Femur (tissue), 1 donor: ENCODE data around the gene RIPK3.
"Not testable (repeated sequence)": the region's sequence is repeated elsewhere in the genome, so short reads cannot be mapped to it uniquely, and the experiment has no call there.

Source experiments
- DNase-seq: peaks from one replicate; pipeline ENCODE4 v3.0.0-alpha.2; 2017

Gene RIPK3

DNA sequence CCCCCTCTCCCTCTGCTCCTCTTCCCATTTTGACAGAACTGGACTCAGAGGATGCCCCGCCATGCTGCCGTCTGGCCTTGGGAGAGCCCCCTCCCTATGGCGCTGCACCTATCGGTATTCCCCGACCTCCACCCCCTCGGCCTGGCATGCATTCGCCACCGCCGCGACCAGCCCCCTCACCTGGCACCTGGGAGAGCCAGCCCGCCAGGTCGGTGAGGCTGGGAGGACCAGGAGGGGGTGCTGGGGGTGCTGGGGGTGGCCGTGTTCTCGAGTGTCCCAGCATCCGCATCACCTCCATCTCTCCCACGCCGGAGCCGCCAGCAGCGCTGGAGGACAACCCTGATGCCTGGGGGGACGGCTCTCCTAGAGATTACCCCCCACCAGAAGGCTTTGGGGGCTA is 29.7 kb upstream of the RIPK3 start:
- peak; percentile 49 for DNase-seq

DNA sequence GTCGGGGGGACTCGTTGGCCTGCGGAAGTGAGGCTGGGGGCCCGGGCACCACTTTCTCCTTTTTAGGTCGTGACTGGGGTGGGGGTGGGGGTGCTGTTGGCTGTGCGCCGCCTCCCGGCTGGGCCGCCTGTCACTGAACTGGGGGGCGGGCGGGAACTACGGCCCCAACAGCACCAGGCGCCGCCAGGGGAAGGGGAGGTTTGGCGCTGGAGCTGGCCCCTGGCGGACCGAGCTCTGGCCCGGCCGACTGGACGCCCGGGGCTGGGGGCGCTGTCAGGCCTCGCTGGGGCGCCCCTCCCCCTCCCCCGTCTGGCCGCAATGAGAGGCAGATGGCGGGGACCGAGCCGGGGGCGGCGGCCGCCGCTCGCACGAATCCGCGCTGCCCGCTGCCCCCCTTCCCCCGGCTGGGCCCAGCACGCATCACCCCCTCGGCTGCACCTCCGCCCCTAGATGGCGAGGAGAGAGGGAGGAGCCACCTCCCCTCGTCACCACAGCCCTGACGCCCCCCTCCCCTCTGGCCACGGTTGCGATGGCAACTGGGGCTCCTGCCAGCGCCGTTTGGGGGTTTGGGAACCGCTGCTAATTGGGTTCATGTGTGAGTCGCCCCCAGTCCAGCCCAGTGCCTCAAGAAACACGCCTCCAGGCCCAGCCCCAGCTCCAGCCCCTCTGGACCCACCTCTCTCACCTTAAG is 28.9 kb upstream of the RIPK3 start:
- peak; percentile 93 for DNase-seq

DNA sequence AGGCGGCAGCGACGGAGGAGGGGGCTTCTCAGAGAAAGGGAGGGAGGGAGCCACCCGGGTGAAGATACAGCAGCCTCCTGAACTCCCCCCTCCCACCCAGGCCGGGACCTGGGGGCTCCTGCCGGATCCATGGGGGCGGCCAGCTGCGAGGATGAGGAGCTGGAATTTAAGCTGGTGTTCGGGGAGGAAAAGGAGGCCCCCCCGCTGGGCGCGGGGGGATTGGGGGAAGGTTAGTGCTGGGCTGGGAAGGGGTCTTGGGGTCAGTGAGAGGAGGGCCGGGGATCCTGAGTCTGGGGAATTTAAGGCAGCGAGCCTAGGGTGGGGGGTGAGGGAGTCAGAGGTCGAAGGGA is 28.4 kb upstream of the RIPK3 start:
- no peak for DNase-seq

DNA sequence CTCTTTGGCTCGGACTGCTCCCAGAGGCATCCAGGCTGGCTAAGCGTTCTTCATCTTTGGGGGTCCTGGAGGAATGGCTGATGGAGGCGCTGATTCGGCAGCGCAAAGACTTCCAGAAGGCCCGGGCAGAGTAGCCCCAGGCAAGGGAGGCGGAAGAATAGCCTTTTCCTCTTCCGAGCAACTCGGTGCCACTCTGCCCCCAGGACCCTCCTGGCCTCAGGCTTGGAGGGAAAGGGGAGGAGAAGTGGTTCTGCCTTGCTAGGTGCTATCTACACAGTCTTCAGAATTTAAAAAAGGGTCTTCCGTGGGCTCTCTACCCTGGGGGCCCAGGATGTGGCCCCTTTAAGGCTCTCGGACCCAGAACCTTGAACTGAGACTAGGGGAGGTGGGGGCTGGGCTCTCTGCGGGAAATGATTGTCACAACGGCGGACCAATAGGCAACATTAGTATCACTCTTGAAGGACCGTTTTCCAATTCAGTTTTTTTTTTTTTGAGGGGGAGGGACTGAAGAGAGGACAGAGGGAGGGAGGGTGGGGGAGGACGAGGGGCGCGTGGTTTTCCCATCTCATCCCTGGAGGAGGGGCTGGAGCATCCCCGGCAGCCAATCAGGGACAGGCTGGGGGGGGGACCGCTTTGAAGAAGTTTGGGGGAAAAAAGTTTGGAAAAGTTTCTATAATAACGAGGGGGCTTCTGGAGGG is 27.9 kb upstream of the RIPK3 start, which contains the start of gene NFATC4:
Gene NFATC4, plus strand, starts transcription at position 671 of the 698 bp plus-strand sequence. CDS start 157 bp downstream, outside the sequence.
- peak; percentile 94 for DNase-seq

DNA sequence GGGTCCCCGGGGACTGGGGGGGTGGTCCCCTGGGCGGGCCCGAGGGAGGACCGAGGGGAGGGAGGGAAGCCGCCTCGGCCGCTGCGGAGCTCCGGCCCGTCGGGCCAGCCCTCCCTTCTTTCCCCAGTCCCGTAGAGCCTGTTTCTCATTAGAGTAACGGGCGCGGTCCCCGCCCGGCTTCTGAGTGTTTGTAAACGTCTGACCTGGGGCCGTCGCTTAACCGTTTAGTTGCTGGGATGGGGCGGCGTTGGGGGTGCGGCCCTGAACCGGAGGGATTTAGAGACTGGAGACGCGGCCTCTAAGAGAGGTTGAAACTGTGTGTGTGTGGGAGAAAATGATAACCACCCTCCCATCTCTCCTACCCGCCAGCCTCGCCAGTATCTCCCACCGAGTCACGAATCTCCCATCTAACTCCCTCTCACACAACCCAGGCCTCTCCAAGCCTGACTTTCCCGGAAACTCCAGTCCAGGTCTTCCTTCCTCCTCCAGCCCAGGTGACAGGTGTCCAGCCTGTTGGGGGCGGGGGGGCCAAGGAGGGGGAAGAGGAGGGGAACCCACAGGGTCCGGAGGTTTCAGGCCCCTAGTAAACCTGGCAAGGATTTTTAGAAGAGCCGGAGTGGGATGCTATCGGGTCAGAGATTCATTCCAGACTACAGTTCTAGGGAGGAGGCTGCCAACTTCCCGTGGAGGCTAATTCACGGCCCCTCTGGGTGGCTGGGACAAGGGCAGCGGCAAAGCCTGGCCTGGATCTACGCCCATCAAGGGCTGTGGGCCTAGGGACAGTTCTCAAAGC is 27.1 kb upstream of the RIPK3 start:
- peak; percentile 94 for DNase-seq

DNA sequence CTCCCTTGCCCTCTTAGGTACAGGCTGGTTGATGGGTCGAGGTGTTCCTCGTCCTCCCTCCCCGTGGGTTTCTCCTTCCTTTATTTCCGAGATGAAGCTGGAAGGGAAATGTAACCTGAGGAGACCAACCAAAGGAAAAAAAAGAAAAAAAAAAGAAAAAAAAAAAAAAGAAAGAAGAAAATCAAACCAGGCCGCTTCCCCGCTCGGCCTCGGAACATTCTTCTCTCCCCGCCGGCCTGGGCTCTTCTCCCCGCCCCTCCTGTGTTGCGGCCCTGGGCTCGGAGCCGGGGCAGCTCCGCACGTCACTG is 26.6 kb upstream of the RIPK3 start:
- DNase-seq = no peak

DNA sequence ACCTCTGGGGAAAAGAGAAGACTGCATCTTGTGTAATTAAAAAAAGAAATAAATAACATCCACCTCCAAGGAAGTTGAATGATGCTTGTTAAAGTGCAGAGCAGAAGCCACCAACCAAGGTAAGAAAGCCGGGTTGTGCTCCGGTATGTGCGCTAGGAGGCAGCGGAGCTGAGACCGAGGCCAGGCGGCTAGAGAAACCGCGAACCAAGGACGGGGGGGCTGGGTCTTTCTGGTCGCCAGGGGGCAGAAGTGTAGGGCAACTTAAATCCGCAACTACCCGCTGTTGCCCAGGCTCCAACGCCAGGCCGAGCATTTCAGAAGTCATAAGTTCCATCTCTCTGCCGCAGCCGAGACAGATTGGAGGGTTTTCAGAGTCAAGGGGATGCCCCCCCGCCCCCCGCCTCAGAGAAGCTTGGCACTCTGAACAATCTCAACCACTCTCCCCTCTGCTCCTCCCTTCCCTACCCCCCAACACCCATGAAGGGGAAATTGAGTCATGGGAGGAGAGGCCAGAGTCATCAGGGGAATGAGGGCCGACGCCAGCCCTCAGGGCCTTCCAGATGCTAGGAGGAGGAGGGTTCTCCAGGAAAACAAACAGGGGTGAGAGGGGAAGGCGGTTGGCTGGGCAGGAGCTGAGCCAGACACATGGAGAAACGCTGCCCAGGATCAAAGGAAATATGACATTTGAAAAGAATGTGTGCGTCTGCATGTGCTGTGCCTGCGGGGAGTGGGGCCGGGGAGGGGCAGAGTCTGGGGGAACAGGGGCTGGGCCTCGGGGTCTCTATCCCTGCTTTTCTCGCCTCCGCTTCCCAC is 26.0 kb upstream of the RIPK3 start:
- peak; percentile 92 for DNase-seq

DNA sequence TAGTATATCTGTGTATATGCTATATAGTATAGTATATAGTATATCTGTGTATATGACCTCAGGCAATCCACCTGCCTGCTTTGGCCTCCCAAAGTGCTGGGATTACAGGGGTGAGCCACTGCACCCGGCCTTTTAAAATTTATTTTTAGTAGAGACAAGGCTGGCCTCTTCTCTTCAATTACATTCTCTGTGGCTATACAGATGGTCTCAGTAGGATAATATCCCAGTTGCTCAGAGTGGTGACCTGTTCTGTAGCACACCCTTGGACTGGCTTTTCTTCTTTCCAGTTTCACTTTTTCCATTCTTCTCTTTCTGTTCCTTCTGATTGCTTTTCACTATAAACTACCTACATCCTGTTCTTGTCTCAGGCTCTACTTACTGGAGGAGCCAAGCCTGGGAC is 25.1 kb upstream of the RIPK3 start:
- no peak for DNase-seq

DNA sequence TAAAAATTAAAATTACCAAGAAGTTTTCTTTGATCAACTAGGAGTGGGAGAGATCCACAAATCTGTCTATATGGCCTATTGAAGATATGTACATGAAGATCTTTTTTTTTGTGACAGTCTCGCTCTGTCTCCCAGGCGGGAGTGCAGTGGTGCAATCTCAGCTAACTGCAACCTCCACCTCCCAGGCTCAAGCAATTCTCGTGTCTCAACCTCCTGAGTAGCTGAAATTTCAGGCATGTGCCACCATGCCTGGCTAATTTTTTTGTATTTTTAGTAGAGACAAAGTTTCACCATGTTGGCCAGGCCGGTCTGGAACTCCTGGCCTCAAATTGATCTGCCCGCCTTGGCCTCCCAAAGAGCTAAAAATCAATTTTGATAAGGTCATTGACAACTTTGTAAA is 23.6 kb upstream of the RIPK3 start:
- no peak for DNase-seq

DNA sequence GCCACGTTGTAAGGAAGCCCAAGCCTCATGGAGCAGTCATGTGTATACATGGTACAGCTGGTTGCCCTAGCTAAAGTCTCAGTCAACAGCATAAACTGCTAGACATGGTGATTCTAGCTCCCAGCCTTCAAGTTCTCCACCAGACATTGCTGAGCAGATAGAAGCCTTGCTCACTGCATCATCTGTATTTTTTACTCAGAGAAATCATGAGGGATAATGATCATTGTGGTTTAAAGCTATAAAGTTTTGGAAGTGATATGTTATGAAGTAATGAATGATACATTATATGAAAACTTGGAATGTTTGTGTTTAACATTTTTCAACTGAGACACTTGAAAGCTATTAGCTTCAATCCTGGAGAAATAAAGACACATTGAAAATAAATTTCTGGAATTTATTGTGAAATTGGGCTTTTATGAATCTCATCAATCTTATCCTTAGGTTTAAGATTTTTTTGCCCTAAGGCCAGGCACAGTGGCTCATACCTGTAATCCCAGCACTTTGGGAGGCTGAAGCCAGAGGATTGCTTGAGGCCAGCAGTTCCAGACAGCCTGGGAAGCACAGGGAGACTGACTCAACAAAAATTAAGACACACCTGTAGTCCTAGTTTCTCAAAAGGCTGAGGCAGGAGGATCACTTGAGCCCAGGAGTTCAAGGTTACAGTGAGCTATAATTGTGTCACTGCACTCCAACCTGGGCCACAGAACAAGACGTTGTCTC is 22.6 kb upstream of the RIPK3 start:
- no peak for DNase-seq

DNA sequence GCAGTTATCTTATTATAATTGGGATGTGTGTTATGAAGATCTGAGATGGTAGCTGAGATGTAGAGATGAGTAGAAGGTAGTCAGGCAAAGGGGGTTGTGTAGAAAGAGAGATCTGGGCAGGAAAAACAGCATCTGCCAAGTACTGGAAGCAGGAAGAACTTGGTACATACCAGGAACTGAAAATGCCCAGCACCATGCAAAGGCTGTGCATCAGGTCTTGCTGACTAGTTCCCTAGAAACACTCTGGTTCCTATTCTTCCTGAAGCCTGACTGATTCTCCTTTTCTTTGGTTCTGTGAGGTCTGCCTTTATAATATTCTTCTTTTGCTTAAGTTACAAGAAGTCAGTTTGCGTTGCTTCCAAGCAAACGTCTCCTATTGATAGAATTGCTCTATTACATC is 21.5 kb upstream of the RIPK3 start:
- no peak for DNase-seq

DNA sequence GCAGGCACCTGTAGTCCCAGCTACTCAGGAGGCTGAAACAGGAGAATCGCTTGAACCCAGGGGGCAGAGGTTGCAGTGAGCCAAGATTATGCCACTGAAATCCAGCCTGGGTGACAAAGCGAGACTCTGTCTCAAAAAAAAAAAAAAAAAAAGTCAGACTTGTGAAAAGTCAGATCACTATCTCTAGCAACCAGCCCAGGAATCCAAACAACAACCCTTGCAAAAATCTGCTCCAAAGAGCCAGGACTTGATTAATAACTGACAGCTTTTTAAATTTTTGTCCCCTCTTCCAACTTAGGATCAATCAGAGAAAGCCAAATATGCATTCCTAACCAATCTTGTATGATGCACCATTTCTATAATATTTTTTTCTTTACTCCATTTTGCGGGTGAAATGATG is 20.5 kb upstream of the RIPK3 start:
- no peak for DNase-seq

DNA sequence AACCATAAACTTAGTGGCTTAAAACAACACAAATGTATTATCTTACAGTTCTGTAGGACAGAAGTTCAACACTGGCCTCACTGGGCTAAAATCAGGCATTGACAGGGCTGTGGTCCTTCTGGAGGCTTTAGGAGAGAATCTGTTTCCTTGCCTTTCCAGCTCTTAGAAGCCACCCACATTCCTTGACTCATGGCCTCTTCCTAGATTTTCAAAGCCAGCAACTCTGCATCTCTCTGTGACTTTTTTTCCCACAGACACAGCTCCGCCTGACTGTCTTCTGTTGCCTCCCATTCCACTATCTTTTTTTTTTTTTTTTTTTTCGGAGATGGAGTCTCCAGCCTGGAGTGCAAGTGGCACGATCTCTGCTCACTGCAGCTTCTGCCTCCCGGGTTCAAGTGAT is 16.4 kb upstream of the RIPK3 start:
- DNase-seq = no peak

DNA sequence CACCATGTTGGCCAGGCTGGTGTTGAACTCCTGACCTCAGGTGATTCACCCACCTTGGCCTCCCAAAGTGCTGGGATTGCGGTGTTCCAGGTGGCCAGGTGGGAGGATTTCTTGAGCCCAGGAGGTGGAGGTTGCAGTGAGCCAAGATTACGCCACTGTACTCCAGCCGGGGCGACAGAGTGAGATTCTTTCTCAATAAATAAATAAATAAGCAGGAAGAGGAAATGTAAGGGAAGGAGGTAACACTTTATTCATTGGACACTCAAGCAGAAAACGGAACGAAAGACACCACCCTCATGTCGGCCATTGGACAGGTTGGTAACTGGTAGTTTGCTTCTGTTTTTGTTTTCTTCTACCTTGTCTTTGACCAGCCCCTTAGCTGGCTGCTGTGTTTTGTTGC is 15.2 kb upstream of the RIPK3 start:
- no peak for DNase-seq

DNA sequence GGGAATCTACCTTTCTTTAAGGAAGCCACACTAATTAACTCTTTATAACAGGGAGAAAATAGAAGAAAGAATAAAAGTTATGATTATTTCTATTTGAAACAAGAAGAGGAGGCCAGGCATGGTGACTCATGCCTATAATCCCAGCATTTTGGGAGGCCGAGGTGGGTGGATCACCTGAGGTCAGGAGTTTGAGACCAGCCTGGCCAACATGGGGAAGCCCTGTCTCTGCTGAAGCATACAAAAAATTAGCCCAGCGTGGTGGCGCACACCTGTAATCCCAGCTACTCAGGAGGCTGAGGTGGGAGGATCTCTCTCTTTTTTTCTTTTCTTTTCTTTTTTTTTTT is 14.7 kb upstream of the RIPK3 start:
- not testable (repeated sequence) for DNase-seq

DNA sequence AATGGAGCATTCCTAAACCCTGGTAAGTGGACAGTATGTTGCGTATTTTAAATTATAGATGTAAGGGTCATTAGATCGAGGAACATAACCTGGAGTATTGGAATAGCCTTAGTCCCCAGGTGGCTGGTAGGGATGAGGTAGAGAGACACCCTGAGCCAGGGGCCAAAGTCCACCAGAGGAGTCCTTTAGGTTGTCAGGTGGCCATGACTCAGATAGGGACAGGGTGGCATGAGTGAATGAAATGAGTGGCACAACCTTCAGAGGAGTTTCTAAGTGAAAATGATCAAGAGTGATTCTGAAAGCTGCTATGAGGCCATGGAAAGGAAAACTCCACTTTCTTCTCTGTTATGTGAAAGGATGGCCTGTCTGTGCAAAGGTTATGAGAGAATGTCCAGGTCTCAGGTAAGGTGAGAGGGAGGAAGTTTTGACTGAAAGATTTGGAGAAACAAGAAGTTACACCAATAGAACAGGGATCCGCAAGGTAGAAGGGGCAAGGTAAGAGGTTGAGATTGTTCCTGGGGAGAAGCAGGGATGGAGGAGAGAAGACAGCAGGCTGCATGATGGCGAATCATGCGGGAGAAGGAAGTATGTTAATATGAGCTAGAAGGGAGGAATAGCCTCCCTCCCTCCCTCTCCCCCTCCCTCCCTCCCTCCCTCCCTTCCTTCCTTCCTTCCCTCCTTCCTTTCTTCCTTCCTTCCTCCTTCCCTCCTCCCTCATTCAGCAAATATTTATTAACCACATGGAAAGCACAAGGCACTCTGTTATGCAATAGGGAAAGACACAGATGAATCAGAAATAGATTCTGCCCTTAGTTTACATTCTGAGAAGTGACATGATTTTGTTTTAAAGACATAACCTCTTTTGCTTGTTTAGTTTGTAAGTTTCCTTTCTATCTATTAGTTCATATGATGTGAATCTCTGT is 14.0 kb upstream of the RIPK3 start:
- DNase-seq = no peak

DNA sequence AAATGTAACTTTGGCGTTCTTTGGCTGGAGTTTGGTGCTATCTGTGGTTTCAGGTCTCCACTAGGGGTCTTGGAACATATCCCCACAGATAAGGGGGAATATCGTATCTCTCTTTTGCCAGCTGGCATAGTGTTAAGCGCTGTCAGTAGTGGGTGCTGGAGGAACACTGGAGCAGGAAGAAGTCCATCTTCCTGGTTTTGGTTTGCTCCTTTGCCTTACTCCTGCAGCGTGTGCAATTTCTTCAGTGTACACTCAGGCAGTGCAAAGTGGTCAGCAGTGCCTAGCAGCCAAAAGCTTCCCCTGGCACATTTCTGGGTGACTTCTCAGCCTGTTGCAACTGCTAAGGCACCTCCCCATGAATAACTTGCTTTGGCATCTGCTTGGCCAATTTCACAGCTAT is 11.7 kb upstream of the RIPK3 start:
- no peak for DNase-seq

DNA sequence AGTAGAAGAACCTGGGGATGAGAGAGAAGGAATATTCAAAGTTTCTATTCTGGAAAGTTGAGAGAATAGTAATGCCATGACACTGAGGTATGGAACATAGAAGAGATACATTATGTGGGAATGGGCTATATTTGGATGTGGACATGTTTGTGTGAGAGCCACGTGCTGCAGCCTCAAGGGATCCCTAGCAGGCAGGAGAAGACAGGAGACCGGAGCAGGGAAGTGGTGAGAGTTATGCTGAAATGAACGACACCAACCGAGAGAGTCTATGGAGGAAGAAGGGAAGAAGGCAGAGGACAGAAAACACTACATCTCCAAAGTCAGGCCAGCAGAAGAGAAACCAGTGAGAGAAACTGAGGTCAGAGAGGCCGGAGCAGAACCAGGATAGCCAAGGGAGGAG is 10.0 kb upstream of the RIPK3 start:
- DNase-seq = no peak

DNA sequence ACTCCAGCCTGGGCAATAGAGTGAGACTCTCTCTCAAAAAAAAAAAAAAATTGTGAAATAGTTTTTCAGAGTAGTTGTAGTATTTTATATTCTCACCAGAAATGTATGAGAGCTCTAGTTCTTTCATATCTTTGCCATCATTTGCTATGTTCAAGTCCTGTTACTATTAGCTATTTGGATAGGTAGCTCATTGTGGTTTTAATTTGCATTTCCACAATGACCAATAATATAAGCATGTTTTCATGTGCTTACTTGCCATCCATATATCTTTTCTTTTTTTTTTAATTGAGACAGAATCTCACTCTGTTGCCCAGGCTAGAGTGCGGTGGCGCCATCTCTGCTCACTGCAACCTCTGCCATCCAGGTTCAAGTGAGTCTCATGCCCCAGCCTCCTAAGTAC is 8.4 kb upstream of the RIPK3 start:
- no peak for DNase-seq

DNA sequence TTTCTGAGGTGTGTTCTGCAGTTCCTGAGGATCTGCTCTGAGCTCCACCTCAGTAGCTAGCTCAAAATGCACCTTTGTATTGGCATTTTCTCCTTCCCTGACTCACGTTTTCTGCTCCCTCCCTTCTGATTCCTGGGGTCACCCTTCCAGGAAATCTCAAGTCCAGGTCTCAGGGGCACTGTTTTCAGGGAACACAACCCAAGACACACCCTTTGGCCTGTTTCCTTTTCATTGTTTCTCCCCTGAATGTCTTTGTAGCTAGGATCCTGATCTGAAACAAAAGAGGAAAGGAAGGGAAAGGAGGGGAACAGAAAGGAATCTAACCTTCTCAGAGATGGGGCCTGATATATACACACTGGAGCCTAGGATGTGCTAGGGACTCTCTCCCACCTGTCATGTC is 7.3 kb upstream of the RIPK3 start:
- no peak for DNase-seq

DNA sequence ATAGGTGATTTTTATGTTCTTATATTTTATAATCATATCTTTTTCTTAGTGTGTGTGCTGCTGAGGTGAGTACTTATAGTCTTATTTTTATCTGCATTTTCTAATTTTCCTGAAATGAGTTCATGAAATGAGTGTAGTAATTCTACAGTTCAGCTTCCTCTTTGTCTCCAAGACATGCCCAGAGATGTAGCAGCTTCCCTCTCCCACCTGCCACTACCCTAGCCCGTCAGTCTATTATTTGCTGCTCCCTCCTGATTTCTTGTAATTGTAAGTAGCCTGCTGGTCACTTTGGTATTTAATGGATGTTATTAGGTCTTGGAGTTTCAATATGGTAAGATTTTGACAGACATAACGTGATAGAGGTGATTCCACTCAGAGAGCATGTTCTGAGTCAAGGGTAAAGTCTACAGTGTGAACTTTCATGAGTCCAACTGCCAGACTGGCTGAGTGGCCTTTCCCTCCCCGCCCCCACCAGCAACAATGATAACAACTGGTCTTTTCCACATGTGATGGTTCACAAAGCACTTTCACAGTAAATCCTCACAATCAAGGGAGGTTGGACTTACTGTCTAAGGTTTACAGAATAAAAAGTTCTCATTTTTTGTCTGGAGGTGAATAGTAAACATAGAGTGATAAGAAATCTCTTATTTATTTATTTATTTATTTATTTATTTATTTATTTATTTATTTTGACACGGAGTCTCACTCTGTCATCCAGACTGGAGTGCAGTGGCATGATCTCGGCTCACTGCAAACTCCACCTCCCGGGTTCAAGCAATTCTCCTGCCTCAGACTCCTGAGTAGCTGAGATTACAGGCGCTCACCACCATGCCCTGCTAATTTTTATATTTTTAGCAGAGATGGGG is 4.2 kb upstream of the RIPK3 start:
- DNase-seq = no peak
